NCI-H69 (cell line): ENCODE measurements around the gene BABAM2.

ENCODE experiments used
- DNase-seq: peaks from one replicate; lab custom pipeline; 2025; lab: John Stamatoyannopoulos, UW

BABAM2 gene

DNA sequence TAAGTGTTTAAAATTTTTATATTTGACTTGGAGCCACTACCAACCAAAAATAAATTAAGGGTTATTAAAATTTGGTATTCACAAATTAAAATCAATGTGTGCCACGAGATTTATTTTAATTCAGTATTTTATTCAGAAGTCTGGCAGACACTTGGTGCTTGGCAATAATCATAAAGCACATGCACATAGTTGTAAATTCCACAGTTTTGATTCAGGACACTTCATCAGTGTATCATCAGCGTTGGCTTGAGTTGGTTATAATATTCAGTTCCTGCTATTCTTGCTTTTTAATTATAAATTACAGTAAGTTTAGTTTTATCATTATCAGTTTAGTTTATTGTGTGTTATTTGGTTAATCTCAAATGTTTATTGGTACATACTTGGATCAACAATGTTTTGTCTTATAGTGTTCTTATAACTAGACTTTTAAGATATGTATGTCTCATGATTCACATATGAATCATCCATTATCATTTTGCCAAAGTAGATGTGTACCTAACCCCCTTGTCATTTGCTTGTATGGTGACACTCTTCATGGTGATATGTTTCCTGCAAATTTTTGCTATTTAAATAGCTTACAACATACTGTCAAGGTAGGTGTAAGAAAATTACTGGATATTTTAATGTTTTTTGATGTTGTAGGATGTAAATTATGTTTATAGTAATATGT lies 237.9 kb downstream of the BABAM2 start:
- no peak for DNase-seq

DNA sequence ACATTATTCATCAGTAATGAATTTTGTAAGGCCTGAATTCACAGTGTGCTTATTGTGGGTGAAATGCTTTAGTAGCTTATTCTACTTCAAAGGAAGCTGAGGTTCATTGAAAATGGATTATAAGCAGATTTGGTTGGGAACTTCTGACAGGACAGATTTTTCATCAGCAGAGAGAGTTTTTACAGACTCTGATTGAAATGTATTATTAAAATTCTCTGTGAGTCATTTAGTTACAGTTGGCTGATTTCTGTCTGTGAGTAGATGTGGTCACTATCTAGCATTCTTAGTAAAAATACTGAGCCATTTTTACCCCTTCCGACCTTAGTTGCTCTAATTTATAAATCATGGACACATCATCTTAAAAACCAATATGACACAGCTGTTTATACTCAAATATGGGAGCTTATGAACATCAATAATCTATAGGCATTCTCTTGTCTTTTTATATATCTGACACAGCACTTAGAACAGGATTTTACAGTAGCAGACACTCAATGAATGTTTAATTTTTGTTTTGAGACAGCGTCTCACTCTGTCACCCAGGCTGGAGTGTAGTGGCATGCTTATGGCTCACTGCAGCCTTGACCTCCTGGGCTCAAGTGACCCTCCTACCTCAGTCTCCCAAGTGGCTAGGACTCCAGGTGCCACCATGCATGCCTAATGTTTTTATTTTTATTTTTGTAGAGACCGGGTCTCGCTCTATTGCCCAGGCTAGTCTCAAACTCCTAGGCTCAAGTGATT lies 239.6 kb downstream of the BABAM2 start:
- no peak for DNase-seq

DNA sequence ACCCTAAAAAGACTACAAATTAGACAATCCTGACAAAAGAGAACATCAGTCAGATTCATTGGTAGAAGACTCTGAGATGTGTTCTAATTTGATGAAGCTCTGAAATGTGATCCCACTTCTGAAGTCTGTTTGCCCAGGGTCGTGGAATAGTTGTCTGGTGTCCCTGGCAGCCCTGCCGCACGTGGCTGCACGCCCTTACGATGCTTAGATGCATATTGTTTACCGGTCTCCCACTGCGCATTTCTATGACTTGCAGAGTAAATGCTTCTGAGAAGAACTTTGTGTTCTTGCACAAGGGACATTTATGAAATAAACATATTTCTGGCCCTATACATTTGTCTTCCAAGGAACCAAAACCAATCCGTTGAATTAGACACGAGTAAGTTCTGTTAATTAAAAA lies 243.2 kb downstream of the BABAM2 start:
- no peak for DNase-seq

DNA sequence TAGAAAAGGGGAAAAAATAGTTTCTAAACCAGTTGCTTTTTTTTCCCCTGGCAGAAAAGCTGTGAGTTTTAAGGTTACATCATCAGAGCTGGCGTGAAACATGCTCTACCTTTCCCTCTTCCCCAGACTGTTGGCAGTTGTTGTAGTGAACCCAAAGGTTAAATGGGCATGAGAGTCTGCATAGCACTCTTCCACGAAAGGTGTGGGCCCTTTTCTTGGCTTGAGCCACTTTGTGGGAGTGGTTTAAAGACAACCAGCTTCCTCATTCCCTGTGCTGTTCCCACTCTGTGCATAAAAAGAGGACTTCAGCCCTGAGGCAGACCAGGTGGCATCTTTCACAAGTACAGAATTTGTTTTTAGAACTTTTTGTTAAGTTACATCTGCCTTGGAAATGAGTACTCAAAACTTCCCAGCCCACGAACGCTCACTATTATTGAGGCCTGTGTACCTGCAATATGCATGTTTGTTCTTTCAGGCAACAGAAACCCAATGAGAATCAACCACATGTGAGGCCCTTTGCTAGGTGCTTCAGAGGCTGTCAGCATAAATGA lies 243.8 kb downstream of the BABAM2 start:
- peak; percentile 13 for DNase-seq

DNA sequence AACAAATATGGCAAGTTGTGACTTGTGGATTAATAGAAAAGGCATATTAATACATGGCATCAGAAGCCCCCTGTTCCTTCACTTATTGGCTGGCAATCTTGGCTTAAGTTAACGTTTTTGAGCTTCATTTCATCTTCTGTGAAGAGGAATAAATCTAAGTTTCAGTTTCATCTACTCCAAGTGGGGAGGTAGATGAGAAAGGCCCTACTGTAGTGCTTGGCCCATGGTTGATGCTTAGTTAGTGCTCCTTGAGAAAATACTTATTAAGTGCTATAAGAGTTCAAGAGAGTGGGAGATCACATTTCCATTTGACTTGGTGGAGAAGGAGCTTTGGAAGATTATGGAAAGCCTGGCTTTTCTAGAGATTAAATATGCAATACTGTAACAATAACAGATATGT lies 244.3 kb downstream of the BABAM2 start:
- no peak for DNase-seq

DNA sequence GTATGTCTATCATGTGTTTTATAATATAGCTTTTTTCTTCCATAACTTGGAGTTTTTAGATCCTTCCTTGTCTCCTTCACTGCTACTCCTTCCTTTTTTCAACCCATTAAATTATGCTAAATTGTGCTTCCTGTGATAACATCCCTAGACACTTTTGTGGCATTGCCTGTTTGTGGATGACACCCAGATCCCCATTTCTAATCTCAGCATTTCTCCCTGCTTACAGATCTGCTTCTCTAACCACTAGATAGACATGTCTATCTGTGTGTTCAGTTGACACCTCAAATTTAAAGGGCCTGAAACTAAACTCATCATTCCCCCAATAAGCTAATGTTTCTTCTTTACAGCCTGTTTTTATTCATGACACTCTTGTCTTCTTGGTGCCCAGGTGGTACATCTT lies 244.8 kb downstream of the BABAM2 start:
- DNase-seq: no peak

DNA sequence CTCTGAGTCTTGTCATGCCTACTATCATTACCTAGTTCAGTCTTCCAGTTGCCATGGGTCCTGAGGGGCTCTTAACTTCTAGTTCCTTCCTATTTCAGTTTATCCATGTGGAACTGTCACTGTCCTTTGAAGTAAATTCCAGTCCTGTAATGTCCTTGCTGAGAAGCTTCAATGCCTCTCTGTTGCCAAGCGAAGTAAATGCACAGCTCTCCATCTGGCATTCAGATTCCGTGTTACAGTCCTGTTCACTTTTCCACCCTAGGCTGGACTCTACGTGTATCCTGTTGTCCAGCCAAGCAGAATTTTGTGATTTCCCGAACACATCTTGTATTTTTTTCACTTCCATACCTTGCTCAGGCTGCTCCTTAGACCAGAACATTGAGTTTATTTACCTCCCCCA lies 245.3 kb downstream of the BABAM2 start:
- DNase-seq: no peak

DNA sequence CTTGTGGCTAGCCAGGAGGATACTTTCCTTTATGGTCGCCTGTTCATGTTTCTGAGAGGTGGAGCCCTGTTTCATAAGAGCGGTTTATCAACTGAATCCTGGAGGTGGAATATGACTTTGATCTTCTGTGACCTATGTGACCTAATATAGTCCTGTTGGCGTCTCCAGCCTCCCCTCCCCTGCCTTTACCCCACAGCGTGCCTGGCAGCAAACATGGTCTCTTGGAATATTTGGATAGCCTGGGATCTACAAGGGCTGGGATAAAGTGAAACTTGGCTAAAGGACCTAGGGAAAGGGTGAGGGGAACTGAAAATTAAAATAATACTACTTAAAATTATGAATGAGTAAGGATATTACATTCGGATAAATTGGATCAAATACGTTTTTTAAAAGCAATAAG lies 246.0 kb downstream of the BABAM2 start:
- DNase-seq: no peak

DNA sequence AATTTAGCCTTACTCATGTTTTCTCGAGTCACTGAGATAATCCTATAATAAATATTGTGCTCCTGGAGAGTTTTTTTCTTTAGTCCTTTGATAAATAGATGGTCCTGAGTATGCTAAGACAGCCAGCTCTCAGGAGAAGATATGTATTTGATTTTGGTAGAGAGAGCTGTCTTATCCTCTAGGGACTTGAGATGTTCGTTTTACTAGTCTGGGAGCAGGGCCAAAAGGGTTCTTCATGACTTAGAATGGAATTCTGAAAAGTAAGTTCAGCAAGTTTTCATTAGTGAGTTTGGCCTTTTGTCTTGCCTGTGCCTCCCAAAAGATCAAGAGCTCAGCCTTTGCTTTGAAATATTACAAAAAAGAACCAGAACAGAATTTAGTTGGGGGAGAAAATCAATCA lies 246.7 kb downstream of the BABAM2 start:
- DNase-seq: peak; percentile 12

DNA sequence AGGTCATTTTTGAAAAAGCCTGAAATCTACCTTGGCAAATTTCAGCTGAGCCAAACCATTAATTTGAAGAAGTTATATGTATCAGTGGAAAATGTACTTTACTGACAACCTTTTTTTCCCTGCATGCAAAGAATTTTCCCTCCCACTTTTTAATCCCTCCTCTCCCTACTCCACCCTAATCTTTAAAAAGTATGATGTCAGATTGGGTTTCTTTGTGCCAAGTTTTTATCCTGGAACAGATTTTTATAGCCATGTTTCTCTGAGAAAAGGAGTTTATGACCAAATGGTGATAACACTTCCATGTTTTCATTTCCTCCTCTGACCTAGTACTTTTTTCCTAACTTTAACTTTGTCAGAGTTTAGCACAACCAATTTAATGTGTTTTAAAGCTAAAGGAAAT lies 251.9 kb downstream of the BABAM2 start:
- DNase-seq: no peak

DNA sequence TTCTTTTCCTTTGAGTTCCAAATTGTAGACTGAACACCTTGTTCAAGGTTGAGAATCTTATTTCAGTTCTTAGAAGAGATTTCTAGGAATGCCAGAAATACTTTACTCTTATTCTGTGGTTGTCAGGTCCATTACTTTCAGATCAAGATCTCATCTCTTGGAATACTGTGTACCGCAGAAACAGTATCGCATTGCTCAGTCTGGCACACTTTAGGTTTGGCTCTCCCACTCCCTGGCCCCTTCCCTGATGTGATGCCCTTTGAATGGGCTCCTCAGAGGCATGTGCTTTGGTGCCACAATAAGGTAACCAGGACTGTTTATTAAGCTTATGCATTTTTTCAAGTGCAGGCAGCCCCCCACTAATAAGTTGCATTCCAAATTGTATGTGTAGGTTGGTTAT lies 257.5 kb downstream of the BABAM2 start:
- DNase-seq: no peak

DNA sequence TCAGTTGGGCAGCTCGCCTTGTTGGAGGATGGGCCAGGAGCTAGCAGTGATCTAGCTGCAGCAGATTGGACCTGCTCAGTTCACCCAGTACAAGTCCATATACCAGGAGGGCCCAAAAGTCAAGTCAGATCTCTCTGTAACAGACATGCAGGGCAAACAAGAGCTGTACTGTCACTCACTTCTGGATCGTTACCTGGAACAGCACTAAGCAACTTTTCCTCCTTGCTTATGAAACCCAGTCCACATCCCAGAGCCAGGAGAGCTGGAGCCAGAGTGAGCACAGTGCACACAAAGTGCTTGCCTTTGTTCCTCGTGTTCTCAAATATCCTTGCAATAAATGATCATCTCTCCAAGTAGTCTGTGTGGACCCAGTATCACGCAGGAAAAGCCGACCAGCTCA lies 258.0 kb downstream of the BABAM2 start:
- DNase-seq: no peak

DNA sequence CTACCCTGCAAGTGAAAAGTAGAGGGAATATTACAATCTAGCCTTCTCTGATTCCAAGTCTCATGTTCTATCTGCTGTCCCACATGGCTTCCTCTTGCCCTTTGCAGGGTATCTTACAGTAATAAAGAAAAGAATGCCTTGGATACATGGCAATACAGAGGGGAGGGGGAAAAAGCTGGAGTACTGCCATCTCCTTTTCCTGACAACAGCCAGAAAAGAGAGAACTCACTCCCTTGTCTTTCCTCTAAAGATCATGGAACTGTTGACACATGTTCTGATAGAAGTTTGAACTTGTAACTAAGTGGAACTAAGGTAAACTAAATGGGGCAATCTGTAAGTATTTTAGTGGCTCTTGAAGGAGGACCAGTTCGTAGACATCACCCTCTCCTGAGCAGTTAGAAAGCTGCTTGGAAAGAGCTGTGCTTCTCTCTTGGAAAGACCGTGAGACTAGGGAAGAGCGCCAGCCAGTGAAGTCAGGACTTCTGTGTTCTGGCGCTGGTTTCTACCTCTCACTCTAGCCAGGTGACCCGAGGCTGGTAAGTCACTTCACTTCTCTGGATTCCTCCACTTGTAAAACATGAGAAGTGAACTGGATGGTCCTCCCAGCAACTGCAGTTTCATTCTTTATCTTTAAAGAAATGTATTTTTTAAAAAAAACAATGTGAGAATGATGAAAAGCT lies 259.8 kb downstream of the BABAM2 start:
- DNase-seq: no peak

DNA sequence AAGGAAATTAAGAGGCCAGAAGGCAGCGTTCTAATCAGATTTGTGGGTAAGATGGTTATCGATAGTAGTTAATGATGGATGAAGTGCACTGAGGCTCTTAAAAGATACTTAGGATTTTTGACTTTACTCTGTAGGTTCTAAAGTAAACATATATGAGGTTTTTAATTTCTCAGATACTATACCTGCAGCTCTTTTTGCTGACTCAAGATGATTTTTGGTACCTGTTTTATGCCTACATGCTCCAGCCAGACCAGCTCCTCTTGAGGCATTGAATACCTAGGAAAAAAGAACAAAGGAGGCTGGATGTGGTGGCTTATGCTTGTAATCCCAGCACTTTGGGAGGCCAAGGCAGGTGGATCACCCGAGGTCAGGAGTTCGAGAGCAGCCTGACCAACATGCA lies 260.5 kb downstream of the BABAM2 start:
- no peak for DNase-seq

DNA sequence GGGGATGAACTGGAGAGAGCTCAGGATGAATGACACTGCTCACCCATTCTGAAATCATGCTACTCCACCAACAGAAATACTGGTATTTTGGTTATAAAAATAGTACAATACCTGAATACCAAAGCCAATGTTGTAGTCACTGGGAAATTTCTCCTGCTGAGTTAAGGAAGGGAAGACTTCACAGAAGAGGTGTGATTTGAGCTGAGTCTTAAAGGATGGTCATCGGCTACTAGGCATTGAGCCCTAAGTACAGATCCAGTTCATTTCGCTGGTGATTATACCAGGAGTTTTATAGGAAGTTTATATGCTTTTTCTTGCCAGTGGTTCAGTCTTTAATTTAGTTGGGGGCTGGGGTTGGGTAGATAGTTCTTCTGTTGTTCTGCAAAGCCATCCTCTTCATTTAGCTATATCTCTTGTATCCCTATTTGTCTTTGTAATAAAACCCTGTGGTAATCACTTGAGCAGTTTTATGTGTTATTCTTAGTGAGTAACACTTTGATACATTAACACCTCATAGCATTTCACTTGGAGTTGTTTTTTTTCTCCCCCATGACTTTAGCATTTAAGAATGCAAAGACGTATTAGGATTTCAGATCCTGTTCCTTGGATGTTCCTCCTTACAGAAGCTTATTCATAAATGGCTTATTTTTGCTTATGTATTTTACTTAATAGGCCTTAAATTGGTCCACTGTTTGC lies 262.2 kb downstream of the BABAM2 start:
- no peak for DNase-seq

DNA sequence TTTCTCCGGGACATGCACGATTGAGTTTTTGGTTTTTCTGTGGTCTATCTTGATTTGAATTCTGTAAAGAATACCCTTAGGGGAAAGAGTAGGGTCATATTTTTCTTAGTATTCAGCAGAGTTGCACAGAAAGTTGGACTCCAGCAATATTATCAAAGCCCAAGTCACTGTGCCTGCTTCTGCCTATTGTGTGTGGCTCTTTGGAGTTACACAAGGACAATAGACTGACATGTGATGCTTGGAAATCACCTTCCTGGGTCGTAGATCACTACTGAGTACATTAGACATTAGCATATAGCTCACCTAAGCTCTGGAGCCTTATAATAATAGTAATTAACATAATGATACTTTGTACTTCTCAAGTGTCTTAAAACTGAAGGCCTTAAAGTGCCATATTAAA lies 263.3 kb downstream of the BABAM2 start:
- DNase-seq: peak; percentile 88

DNA sequence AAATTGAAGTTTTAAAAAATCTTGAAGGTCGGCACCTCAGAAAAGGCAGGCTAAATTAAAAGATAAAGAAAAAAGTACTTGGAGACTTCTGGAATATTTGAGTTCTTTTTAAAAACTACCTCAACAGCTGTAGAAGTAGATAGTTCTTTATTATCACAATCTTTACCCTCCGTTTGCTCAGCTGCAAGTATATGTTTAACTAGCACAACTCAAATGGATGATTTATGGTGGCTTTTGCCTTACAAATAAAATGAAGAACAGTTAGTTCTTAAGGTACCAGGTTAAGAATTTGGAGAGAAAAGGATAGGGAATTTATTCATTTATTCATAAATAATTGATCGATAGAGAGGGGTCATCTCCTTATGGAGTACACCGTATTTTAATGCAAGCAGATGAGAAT lies 264.6 kb downstream of the BABAM2 start:
- DNase-seq: peak; percentile 69

DNA sequence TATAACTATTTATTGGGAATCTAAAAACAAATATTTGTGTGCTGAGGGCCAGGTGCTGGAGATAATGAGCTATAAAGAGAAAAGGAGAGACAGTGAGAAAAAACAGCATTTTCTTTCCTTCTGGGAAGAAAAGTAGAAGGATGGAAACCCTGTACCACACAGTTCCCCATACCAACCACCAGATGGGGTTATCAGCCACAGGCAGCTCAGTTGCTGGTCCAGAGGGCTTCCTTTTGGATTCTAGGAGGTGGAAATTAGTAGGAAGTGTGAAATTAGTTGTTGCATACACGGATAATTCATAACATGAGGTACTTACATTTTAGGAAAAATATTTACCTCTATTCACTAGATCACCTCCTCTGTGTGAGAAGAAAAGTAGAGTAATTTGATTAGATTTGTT lies 265.1 kb downstream of the BABAM2 start:
- peak; percentile 55 for DNase-seq

DNA sequence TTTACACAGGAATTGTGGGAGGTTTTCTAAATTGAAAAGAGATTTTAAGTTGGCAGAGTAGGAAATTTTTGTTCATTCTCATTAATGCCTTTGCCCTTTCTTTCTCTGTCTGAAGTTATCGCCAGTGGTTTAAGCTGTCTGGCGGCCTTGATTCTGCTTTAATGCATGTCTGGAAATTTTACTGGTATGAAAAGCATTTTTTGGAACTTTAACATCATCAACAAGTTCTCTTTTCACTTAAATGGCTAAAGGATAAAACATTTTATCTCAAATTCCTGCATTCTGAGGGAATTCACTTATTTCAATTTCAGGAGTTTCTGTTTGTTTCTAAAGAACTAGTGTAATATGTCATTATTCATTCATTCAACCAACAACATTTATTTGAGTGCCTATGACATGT lies 268.3 kb downstream of the BABAM2 start:
- DNase-seq: no peak

DNA sequence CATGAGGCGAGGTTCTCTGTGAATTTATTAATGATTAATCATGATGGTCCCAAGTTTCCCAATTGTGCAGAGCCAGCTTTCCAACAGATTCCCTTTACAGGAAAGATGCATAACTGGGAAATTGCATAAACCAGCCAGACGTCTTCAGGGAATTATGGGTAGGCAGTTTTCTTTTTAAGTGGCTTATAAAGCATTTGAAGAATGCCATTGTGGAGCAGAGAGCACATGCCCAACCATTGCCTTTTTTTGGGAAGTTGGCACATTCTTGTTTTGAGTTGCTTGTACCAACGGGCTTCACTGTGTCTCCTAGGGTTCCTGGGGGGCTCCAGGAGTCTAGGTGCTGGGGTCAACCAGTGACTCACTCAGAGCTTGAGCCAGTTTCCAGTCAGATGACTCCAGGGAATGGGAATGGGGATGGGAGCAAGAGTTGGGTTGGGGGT lies 270.5 kb downstream of the BABAM2 start:
- no peak for DNase-seq

DNA sequence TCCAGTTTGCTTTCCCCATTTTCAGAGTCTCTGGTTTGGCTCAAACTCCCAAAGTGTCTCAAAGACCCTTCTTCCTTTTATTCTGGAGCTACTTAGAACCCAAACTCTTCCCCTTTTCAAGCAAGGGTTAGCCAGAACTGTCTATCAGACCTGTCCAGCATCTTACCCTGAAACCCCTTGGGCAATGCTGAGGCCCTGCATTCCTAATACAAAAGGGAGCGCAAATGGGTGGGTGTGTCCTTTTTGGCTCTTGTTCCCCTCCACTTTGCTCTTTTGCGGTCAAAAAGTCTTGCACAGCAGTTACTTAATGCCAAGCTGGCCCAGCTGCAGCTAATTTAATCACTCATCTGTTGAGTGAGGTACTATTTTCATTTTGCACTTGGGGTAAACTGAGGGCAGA lies 270.9 kb downstream of the BABAM2 start:
- DNase-seq: no peak

DNA sequence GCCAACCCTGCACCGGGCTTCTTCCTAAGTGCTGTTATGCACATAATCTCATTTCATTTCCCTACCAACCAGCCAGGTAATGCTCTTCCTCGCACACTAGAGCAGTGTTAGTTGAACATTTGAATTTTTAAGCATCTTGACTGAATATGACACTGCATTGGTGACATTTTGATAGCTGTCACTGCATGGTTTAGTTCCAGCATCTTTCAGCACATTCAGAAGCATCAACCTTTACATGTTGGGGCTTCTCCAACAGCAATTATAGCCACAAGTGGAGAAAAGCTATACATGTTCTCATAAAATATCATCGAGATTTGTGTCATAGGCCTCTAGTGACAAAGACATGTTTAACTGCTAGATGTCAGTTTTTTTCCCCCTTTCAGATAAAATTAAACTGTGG lies 272.0 kb downstream of the BABAM2 start:
- no peak for DNase-seq
